T-cell (primary cell): ENCODE data around the gene LCP1. TPM values are rescaled to one million over a fixed set of nuclear protein-coding genes. Genes with fewer than 3 reads are reported as not detected.

Experiments
- ATAC-seq, 4 experiments: fragments of 200-7000 bp in 3 of 4; fragments of 150-1000 bp in 1 of 4; cut with Tn5 transposase; replicated peaks in 1 of 4; 1 replicate in 3 of 4; 2 replicates in 1 of 4; pipeline ENCODE4 v1.10.0; 2021; ENCODE audit warnings: moderate library complexity in 3 of 4, mild to moderate bottlenecking in 2 of 4, moderate number of reproducible peaks in 1 of 4
- CTCF ChIA-PET, 2 donors: fragments of 300-600 bp; sonication (Branson Sonifier 250); formaldehyde crosslinking; loops; one replicate each; lab custom pipeline; 2022; ENCODE audit warnings: antibody characterized with exemption in 2 of 2; lab: Charles Lee
- POLR2A ChIA-PET, 2 donors: fragments of 300-600 bp; sonication (Branson Sonifier 250); formaldehyde crosslinking; loops; one replicate each; lab custom pipeline; 2022; ENCODE audit warnings: antibody characterized with exemption in 2 of 2; lab: Charles Lee
- DNase-seq, 35 experiments: peaks; one replicate each; pipeline versions ENCODE4 v3.0.0 to v3.0.0-alpha.2; 2013 to 2023
- H3K27ac ChIP-seq: one replicate; pipeline ENCODE4 v1.5.1; 2013; ENCODE audit warnings: low read length
- H3K27me3 ChIP-seq, 2 experiments: replicated peaks in 1 of 2; 1 replicate in 1 of 2; 2 replicates in 1 of 2; pipeline versions ENCODE4 v1.6.1 to v1.7.0; 2013; ENCODE audit warnings: low read length in 1 of 2, mixed read lengths in 1 of 2; ENCODE audit not compliant: control insufficient read depth in 2 of 2, insufficient read depth in 2 of 2; ENCODE audit errors: extremely low read depth in 1 of 2
- H3K36me3 ChIP-seq, 2 donors: 1 replicate in 1 of 2; 2 replicates in 1 of 2; pipeline versions ENCODE4 v1.6.1 to v1.7.0; 2013; ENCODE audit warnings: low read length in 1 of 2; ENCODE audit not compliant: control insufficient read depth in 2 of 2, insufficient read depth in 1 of 2; ENCODE audit errors: extremely low read depth in 1 of 2
- H3K4me1 ChIP-seq, 2 experiments: 1 replicate in 1 of 2; 2 replicates in 1 of 2; pipeline versions ENCODE4 v1.6.1 to v1.7.0; 2013; ENCODE audit warnings: low read length in 2 of 2, mixed read lengths in 1 of 2; ENCODE audit not compliant: insufficient read depth in 2 of 2, control insufficient read depth in 1 of 2; ENCODE audit errors: extremely low read depth in 1 of 2
- H3K4me3 ChIP-seq, 2 donors: 1 replicate in 1 of 2; 2 replicates in 1 of 2; pipeline versions ENCODE4 v1.5.1 to v1.7.0; 2013; ENCODE audit warnings: mild to moderate bottlenecking in 2 of 2, low read length in 1 of 2, moderate library complexity in 1 of 2; ENCODE audit not compliant: control insufficient read depth in 1 of 2; ENCODE audit errors: extremely low read depth in 1 of 2
- H3K9me3 ChIP-seq: 2 replicates; pipeline ENCODE4 v1.7.0; 2013
- H3K27ac Mint-ChIP-seq, 2 donors: one replicate each; pipeline ENCODE4 v1.8.0; 2020 to 2021; ENCODE audit warnings: mild to moderate bottlenecking in 2 of 2, mixed read lengths in 2 of 2
- H3K27me3 Mint-ChIP-seq, 2 donors: one replicate each; pipeline ENCODE4 v1.8.0; 2021 to 2022; ENCODE audit warnings: mixed read lengths in 2 of 2
- H3K36me3 Mint-ChIP-seq: one replicate; pipeline ENCODE4 v1.8.0; 2021; ENCODE audit warnings: mixed read lengths
- H3K4me1 Mint-ChIP-seq, 3 donors: one replicate each; pipeline ENCODE4 v1.8.0; 2020 to 2022; ENCODE audit warnings: mixed read lengths in 3 of 3, mild to moderate bottlenecking in 1 of 3
- H3K4me3 Mint-ChIP-seq, 3 donors: one replicate each; pipeline ENCODE4 v1.8.0; 2020 to 2022; ENCODE audit warnings: mild to moderate bottlenecking in 3 of 3, mixed read lengths in 3 of 3, moderate library complexity in 3 of 3
- H3K9me3 Mint-ChIP-seq, 3 donors: one replicate each; pipeline ENCODE4 v1.8.0; 2020 to 2022; ENCODE audit warnings: mixed read lengths in 3 of 3
- WGBS: methylation state at CpG from one replicate; pipeline ENCODE4 v1.1.5; 2013; ENCODE audit warnings: missing lambda C conversion rate; ENCODE audit not compliant: insufficient coverage; 5-methylcytosine and 5-hydroxymethylcytosine counted together
- total RNA-seq, 35 experiments: library from RNA in 6 of 35; stranded (reverse) in 6 of 35; fragments of 120-200 nt in 1 of 35; gene quantifications; one replicate each; pipeline versions ENCODE4 v1.2.1 to v1.2.4 and lab custom pipeline; 2013 to 2026

The LCP1 gene
- total RNA-seq, 5 donors from 2014 or later (not counting 1 experiment from before 2014, with no cell fraction given): 338 to 574 (median 413) TPM

GRCh38 chr13:46168341-46168740 is 13.6 kb downstream of the LCP1 start:
- Mint-ChIP-seq H3K27ac (peak overlapping the region; percentile 85 to 93), H3K4me3 (peak overlapping the region; percentile 59 to 90 (median 64)), H3K36me3 (peaks cover 16% of the 10 kb centered on the region), H3K27me3 (no peaks in the 10 kb centered on the region), H3K4me1 (peaks cover 94 to 96% (median 95%) of the 10 kb centered on the region in 3 donors), H3K9me3 (no peaks in the 10 kb centered on the region)
- no peaks in the 10 kb centered on the region for H3K27me3 ChIP-seq
- peak overlapping the region; percentile 83 for H3K27ac ChIP-seq
- peaks cover 4 to 20% of the 10 kb centered on the region in 2 donors for H3K36me3 ChIP-seq
- peak in 3 of 4 experiments; percentile 5 to 58 (median 11) for ATAC-seq
- CTCF ChIA-PET: interaction anchor here in 1 of 2 donors (0.6 to 3.7 kb wide), 7 partner anchors 8 to 153 kb away, joined by 3 to 34 read pairs (median 7); no protein-coding TSS in a partner anchor
- peaks cover 76 to 79% of the 10 kb centered on the region in 2 experiments for H3K4me1 ChIP-seq
- POLR2A ChIA-PET: interaction anchor here (0.6 to 2.7 kb wide), 7 partner anchors 8 to 634 kb away, joined by 3 to 9 read pairs (median 3); partner anchors contain the start of gene LCP1 (in 2 of the 2)
- peak overlapping the region; percentile 11 to 24 for H3K4me3 ChIP-seq
- DNase-seq: peak in 17 of 35 experiments; percentile 24 to 80 (median 35)
- 14% methylated on average over 6 of the region's 8 CpGs for WGBS
- no peaks in the 10 kb centered on the region for H3K9me3 ChIP-seq

GRCh38 chr13:46166947-46167610 is 14.9 kb downstream of the LCP1 start:
- peak overlapping the region; percentile 85 to 93 for H3K27ac Mint-ChIP-seq
- POLR2A ChIA-PET: interaction anchor here (0.6 to 2.7 kb wide), 5 partner anchors 10 to 124 kb away, joined by 3 to 9 read pairs (median 3); partner anchors contain the start of gene LCP1 (in 1 of the 2)
- peaks cover 82 to 89% (median 86%) of the 10 kb centered on the region in 3 donors for H3K4me1 Mint-ChIP-seq
- peaks cover 68 to 72% of the 10 kb centered on the region in 2 experiments for H3K4me1 ChIP-seq
- no peaks in the 10 kb centered on the region for H3K9me3 ChIP-seq
- H3K36me3 Mint-ChIP-seq: peaks cover 12% of the 10 kb centered on the region
- 14% methylated on average over 2 of the region's 3 CpGs for WGBS
- no peaks in the 10 kb centered on the region for H3K27me3 ChIP-seq
- no peak for ATAC-seq
- peak overlapping the region; percentile 50 to 90 (median 59) for H3K4me3 Mint-ChIP-seq
- no peak for DNase-seq
- H3K27ac ChIP-seq: peak overlapping the region; percentile 83
- H3K27me3 Mint-ChIP-seq: no peaks in the 10 kb centered on the region
- peaks cover 4 to 20% of the 10 kb centered on the region in 2 donors for H3K36me3 ChIP-seq
- CTCF ChIA-PET: interaction anchor here (0.5 to 2.7 kb wide), 10 partner anchors 9 to 1799 kb away, joined by 3 to 16 read pairs (median 4); no protein-coding TSS in a partner anchor
- H3K9me3 Mint-ChIP-seq: no peaks in the 10 kb centered on the region
- no peak overlapping the region for H3K4me3 ChIP-seq

GRCh38 chr13:46166224-46166584 is 15.8 kb downstream of the LCP1 start:
- ATAC-seq: no peak
- CTCF ChIA-PET: interaction anchor here in 1 of 2 donors (0.8 to 2.7 kb wide), 4 partner anchors 10 to 45 kb away, joined by 3 to 16 read pairs (median 9); no protein-coding TSS in a partner anchor

GRCh38 chr13:46165485-46166223 is 16.3 kb downstream of the LCP1 start:
- ChIA-PET CTCF (interaction anchor here in 1 of 2 donors (0.9 to 1.6 kb wide), 2 partner anchors 11 to 45 kb away, joined by 4 read pairs; no protein-coding TSS in a partner anchor), POLR2A (interaction anchor here in 1 of 2 donors (0.5 to 1.5 kb wide), 3 partner anchors 9 to 16 kb away, joined by 3 to 12 read pairs (median 8); partner anchors contain the start of gene LCP1)
- Mint-ChIP-seq H3K27me3 (no peaks in the 10 kb centered on the region), H3K9me3 (no peaks in the 10 kb centered on the region), H3K27ac (peak overlapping the region; percentile 87 to 93), H3K4me1 (peaks cover 79 to 87% (median 86%) of the 10 kb centered on the region in 3 donors), H3K4me3 (peak overlapping the region; percentile 38 to 56 (median 54)), H3K36me3 (peaks cover 19% of the 10 kb centered on the region)
- no peaks in the 10 kb centered on the region for H3K27me3 ChIP-seq
- peaks cover 4 to 16% of the 10 kb centered on the region in 2 donors for H3K36me3 ChIP-seq
- H3K4me1 ChIP-seq: peaks cover 64 to 65% of the 10 kb centered on the region in 2 experiments
- no peak overlapping the region for H3K4me3 ChIP-seq
- peak overlapping the region; percentile 83 for H3K27ac ChIP-seq
- no peaks in the 10 kb centered on the region for H3K9me3 ChIP-seq
- peak in 1 of 4 experiments; percentile 15 for ATAC-seq
- WGBS: no CpG with 5 or more reads among the region's 5 CpGs
- peak in 1 of 35 experiments; percentile 69 for DNase-seq

More at GRCh38 chr13:46166224-46166584, 15.8 kb downstream of the LCP1 start:
- Histone ChIP-seq H3K4me1 (peaks cover 66 to 68% of the 10 kb centered on the region in 2 experiments), H3K27me3 (no peaks in the 10 kb centered on the region), H3K4me3 (no peak overlapping the region), H3K27ac (peak overlapping the region; percentile 83), H3K9me3 (no peaks in the 10 kb centered on the region), H3K36me3 (peaks cover 4 to 16% of the 10 kb centered on the region in 2 donors)
- 20% methylated on average over 1 of the region's 1 CpG for WGBS
- Mint-ChIP-seq H3K27me3 (no peaks in the 10 kb centered on the region), H3K4me3 (peak overlapping the region; percentile 32 to 56 (median 54)), H3K36me3 (peaks cover 19% of the 10 kb centered on the region), H3K9me3 (no peaks in the 10 kb centered on the region), H3K27ac (peak overlapping the region; percentile 87 to 93), H3K4me1 (peaks cover 80 to 88% (median 86%) of the 10 kb centered on the region in 3 donors)
- POLR2A ChIA-PET: interaction anchor here in 1 of 2 donors (0.6 kb wide), 1 partner anchor 8 kb away, joined by 8 read pairs; no protein-coding TSS in a partner anchor
- no peak for DNase-seq

GRCh38 chr13:46164661-46165060 is 17.3 kb downstream of the LCP1 start:
- Histone ChIP-seq H3K27ac (peak overlapping the region; percentile 83), H3K36me3 (peaks cover 0 to 20% of the 10 kb centered on the region in 2 donors), H3K4me1 (peaks cover 64 to 65% of the 10 kb centered on the region in 2 experiments), H3K4me3 (no peak overlapping the region), H3K27me3 (no peaks in the 10 kb centered on the region), H3K9me3 (no peaks in the 10 kb centered on the region)
- ChIA-PET POLR2A (interaction anchor here in 1 of 2 donors (1.5 kb wide), 1 partner anchor 17 kb away, joined by 12 read pairs; the partner anchor contains the start of gene LCP1), CTCF (interaction anchor here in 1 of 2 donors (0.9 to 1.0 kb wide), 2 partner anchors 12 to 20 kb away, joined by 3 to 4 read pairs; no protein-coding TSS in a partner anchor)
- DNase-seq (no peak), ATAC-seq (no peak)
- peaks cover 19% of the 10 kb centered on the region for H3K36me3 Mint-ChIP-seq
- H3K4me1 Mint-ChIP-seq: peaks cover 79 to 87% (median 86%) of the 10 kb centered on the region in 3 donors
- H3K4me3 Mint-ChIP-seq: peak overlapping the region; percentile 5 to 69 (median 39)
- no peaks in the 10 kb centered on the region for H3K27me3 Mint-ChIP-seq
- no peaks in the 10 kb centered on the region for H3K9me3 Mint-ChIP-seq
- H3K27ac Mint-ChIP-seq: peak overlapping the region; percentile 85 to 93
